B cell (primary cell): ENCODE data around the gene DEF6. TPM values are rescaled to one million over a fixed set of nuclear protein-coding genes. Genes with fewer than 3 reads are reported as not detected.

Experiments used
- ATAC-seq: fragments of 200-7000 bp; cut with Tn5 transposase; one replicate; pipeline ENCODE4 v1.10.0; 2021; ENCODE audit warnings: low read depth, mild to moderate bottlenecking, moderate number of reproducible peaks, moderate library complexity
- CTCF ChIA-PET: fragments of 350-600 bp; sonication (Branson Sonifier 250); formaldehyde crosslinking; loops from one replicate; lab custom pipeline; 2021; ENCODE audit warnings: antibody characterized with exemption, inconsistent platforms; lab: Charles Lee
- POLR2A ChIA-PET: fragments of 350-600 bp; sonication (Branson Sonifier 250); formaldehyde crosslinking; loops from one replicate; lab custom pipeline; 2021; ENCODE audit warnings: antibody characterized with exemption; lab: Charles Lee
- DNase-seq: peaks from one replicate; pipeline ENCODE4 v3.0.0; 2013
- H2AFZ ChIP-seq: 2 replicates; pipeline ENCODE4 v1.6.1; 2012; ENCODE audit warnings: mild to moderate bottlenecking, low read depth, low read length; ENCODE audit not compliant: insufficient read depth, poor library complexity, severe bottlenecking
- H3K27ac ChIP-seq, 2 donors: 1 replicate in 1 of 2; 2 replicates in 1 of 2; pipeline ENCODE4 v1.5.1; 2012 to 2013; ENCODE audit warnings: low read length in 2 of 2, mild to moderate bottlenecking in 2 of 2, moderate library complexity in 1 of 2
- H3K27me3 ChIP-seq, 4 experiments: fragments of 200-600 bp in 1 of 4; sonication (generic) in 1 of 4; replicated peaks in 1 of 4; 1 replicate in 2 of 4; 2 replicates in 2 of 4; pipeline versions ENCODE4 v1.6.1 to v1.7.0; 2013 to 2016; ENCODE audit warnings: low read length in 3 of 4, mild to moderate bottlenecking in 2 of 4, mixed read lengths in 1 of 4, moderate library complexity in 1 of 4; ENCODE audit not compliant: insufficient read depth in 4 of 4, control insufficient read depth in 3 of 4; ENCODE audit errors: control extremely low read depth in 1 of 4
- H3K36me3 ChIP-seq, 2 experiments: replicated peaks in 1 of 2; 1 replicate in 1 of 2; 2 replicates in 1 of 2; pipeline versions ENCODE4 v1.6.1 to v1.7.1; 2013; ENCODE audit warnings: low read length in 1 of 2; ENCODE audit not compliant: insufficient read depth in 2 of 2, control insufficient read depth in 1 of 2; ENCODE audit errors: control extremely low read depth in 1 of 2, extremely low read depth in 1 of 2
- H3K4me1 ChIP-seq, 2 donors: fragments of 200-600 bp in 1 of 2; sonication (generic) in 1 of 2; 1 replicate in 1 of 2; 2 replicates in 1 of 2; pipeline versions ENCODE4 v1.5.1 to v1.6.1; 2013 to 2017; ENCODE audit warnings: low read length in 2 of 2; ENCODE audit not compliant: control insufficient read depth in 2 of 2, insufficient read depth in 2 of 2
- H3K4me2 ChIP-seq: replicated peaks from 2 replicates; pipeline ENCODE3; 2012; ENCODE audit warnings: mild to moderate bottlenecking, low read depth, low read length; ENCODE audit not compliant: poor library complexity, severe bottlenecking
- H3K4me3 ChIP-seq, 5 experiments: fragments of 200-600 bp in 1 of 5; sonication (generic) in 1 of 5; 1 replicate in 3 of 5; 2 replicates in 2 of 5; pipeline versions ENCODE4 v1.5.1 to v1.7.0; 2011 to 2016; ENCODE audit warnings: low read length in 4 of 5, mild to moderate bottlenecking in 4 of 5, low read depth in 2 of 5, control low read depth in 1 of 5, moderate library complexity in 1 of 5; ENCODE audit not compliant: insufficient read depth in 1 of 5; ENCODE audit errors: control extremely low read depth in 1 of 5, extremely low read depth in 1 of 5
- H3K79me2 ChIP-seq: fragments of 200-600 bp; sonication (generic); one replicate; pipeline ENCODE4 v1.6.0; 2016; ENCODE audit warnings: low read length; ENCODE audit not compliant: control insufficient read depth, insufficient read depth
- H3K9ac ChIP-seq: fragments of 200-600 bp; sonication (generic); 2 replicates; pipeline ENCODE4 v1.6.1; 2017; ENCODE audit warnings: mild to moderate bottlenecking, low read length, moderate library complexity
- H3K9me3 ChIP-seq, 3 donors: one replicate each; pipeline versions ENCODE4 v1.6.1 to v1.7.1; 2013; ENCODE audit warnings: low read length in 2 of 3; ENCODE audit not compliant: control insufficient read depth in 2 of 3, insufficient read depth in 1 of 3; ENCODE audit errors: control extremely low read depth in 1 of 3
- H4K20me1 ChIP-seq: 2 replicates; pipeline ENCODE4 v1.6.0; 2012; ENCODE audit warnings: mild to moderate bottlenecking, low read length; ENCODE audit not compliant: insufficient read depth, control insufficient read depth, poor library complexity, severe bottlenecking
- H3K27ac Mint-ChIP-seq: one replicate; pipeline ENCODE4 v1.8.0; 2021; ENCODE audit warnings: mixed read lengths
- H3K27me3 Mint-ChIP-seq: one replicate; pipeline ENCODE4 v1.8.0; 2021; ENCODE audit warnings: mixed read lengths
- H3K4me1 Mint-ChIP-seq: one replicate; pipeline ENCODE4 v1.8.0; 2021; ENCODE audit warnings: mixed read lengths
- H3K4me3 Mint-ChIP-seq: one replicate; pipeline ENCODE4 v1.8.0; 2021; ENCODE audit warnings: mixed read lengths
- H3K9me3 Mint-ChIP-seq: one replicate; pipeline ENCODE4 v1.8.0; 2022; ENCODE audit warnings: mixed read lengths; ENCODE audit not compliant: insufficient read depth
- CTCF ChIP-seq: fragments of 200-600 bp; IDR thresholded peaks from one replicate; pipeline ENCODE4 v1.8.0; 2022; ENCODE audit warnings: antibody characterized with exemption, mild to moderate bottlenecking
- EZH2 ChIP-seq: IDR thresholded peaks from 2 replicates; pipeline ENCODE4 v1.6.1; 2012; ENCODE audit warnings: borderline replicate concordance, low read depth, mild to moderate bottlenecking, moderate library complexity, low read length; ENCODE audit not compliant: insufficient read depth, poor library complexity, severe bottlenecking
- WGBS: methylation state at CpG from one replicate; pipeline ENCODE4 v1.1.5; 2013; ENCODE audit warnings: missing lambda C conversion rate; ENCODE audit not compliant: insufficient coverage; 5-methylcytosine and 5-hydroxymethylcytosine counted together
- intact Hi-C: fragments of 100-400 bp; cut with micrococcal nuclease; formaldehyde crosslinking; loops from one replicate; pipeline ENCODE4 v1.10.0; 2022
- polyA plus RNA-seq: library from polyadenylated mRNA; depleted of rRNA; stranded (reverse); fragments of >200 nt; gene quantifications from 2 replicates; pipeline ENCODE4 v1.2.3, GENCODE V29; 2012
- total RNA-seq, 2 donors: library from RNA; stranded (reverse); fragments of 120-200 nt in 1 of 2; gene quantifications; 1 replicate in 1 of 2; 2 replicates in 1 of 2; pipeline versions ENCODE4 v1.2.3 to v1.2.4, GENCODE V29; 2013 to 2022

DEF6 gene
- total and polyA plus RNA-seq, 2 donors (not counting 1 experiment from before 2014, with no cell fraction given), result 105 to 159 TPM

- ChIA-PET CTCF (interaction anchor here (0.6 to 6.9 kb wide), 17 partner anchors 10 to 1206 kb away, joined by 3 to 205 read pairs (median 4); partner anchors contain the start of genes DEF6, FANCE and RPL10A), POLR2A (interaction anchor here (1.3 to 3.0 kb wide), 2 partner anchors 105 to 124 kb away, joined by 5 to 19 read pairs; partner anchors contain the start of gene RPL10A)
- no peak for ATAC-seq
- peak overlapping the region; percentile 99 for H3K4me3 Mint-ChIP-seq
- Histone ChIP-seq H3K27me3 (no peaks in the 10 kb centered on the region), H3K79me2 (peaks cover 58% of the 10 kb centered on the region), H3K36me3 (peaks cover 0 to 26% of the 10 kb centered on the region in 2 experiments), H2AFZ (peak overlapping the region; percentile 60), H3K9me3 (no peaks in the 10 kb centered on the region), H3K4me3 (peak overlapping the region; percentile 48 to 92 (median 77)), H3K9ac (peak overlapping the region; percentile 76), H4K20me1 (peaks cover 21% of the 10 kb centered on the region), H3K27ac (peak overlapping the region in 1 of 2 donors; percentile 91), H3K4me2 (peak overlapping the region; percentile 91), H3K4me1 (peaks cover 51 to 64% of the 10 kb centered on the region in 2 donors)
- no peaks in the 10 kb centered on the region for H3K27me3 Mint-ChIP-seq
- WGBS, result 100% methylated on average over 2 of the region's 6 CpGs
- DNase-seq, result no peak
- no peak for TF ChIP-seq CTCF
- TF ChIP-seq EZH2, result no peak
- peaks cover 57% of the 10 kb centered on the region for H3K4me1 Mint-ChIP-seq
- H3K9me3 Mint-ChIP-seq, result no peaks in the 10 kb centered on the region
- intact Hi-C loops, result loop anchor here (2.0 to 10.0 kb wide), 2 partner anchors 17 to 51 kb away; no protein-coding TSS in a partner anchor
- peak overlapping the region; percentile 92 for H3K27ac Mint-ChIP-seq
These were observed 46.4 kb downstream of the DEF6 start for GRCh38 chr6:35343835-35344550.

- intact Hi-C loops, result no loop called here
- Mint-ChIP-seq H3K4me1 (peaks cover 48% of the 10 kb centered on the region), H3K27ac (peak overlapping the region; percentile 53), H3K27me3 (no peaks in the 10 kb centered on the region), H3K4me3 (no peak overlapping the region), H3K9me3 (no peaks in the 10 kb centered on the region)
- H3K4me3 ChIP-seq, result no peak overlapping the region
- H3K36me3 ChIP-seq, result peaks cover 6 to 53% of the 10 kb centered on the region in 2 experiments
- DNase-seq (no peak), ATAC-seq (no peak)
- H3K27ac ChIP-seq, result no peak overlapping the region
- H3K4me2 ChIP-seq, result no peak overlapping the region
- H3K79me2 ChIP-seq, result peaks cover 67% of the 10 kb centered on the region
- H2AFZ ChIP-seq, result no peak overlapping the region
- peaks cover 25% of the 10 kb centered on the region for H4K20me1 ChIP-seq
- ChIA-PET CTCF (no interaction called here), POLR2A (no interaction called here)
- H3K9me3 ChIP-seq, result no peaks in the 10 kb centered on the region
- no peak for TF ChIP-seq EZH2
- H3K27me3 ChIP-seq, result no peaks in the 10 kb centered on the region
- no CpG with 5 or more reads among the region's 4 CpGs for WGBS
- no peak overlapping the region for H3K9ac ChIP-seq
- peaks cover 25 to 46% of the 10 kb centered on the region in 2 donors for H3K4me1 ChIP-seq
These were observed 53.8 kb downstream of the DEF6 start for GRCh38 chr6:35351422-35351821.
